DLD1 (cell line): ENCODE results near the gene ARL6IP4.

ENCODE experiments used
- in situ Hi-C: cut with HindIII; loops from 2 replicates; pipeline ENCODE4 v1.10.0; 2017; ENCODE audit warnings: low sequenced_read_pairs

ARL6IP4 gene

DNA sequence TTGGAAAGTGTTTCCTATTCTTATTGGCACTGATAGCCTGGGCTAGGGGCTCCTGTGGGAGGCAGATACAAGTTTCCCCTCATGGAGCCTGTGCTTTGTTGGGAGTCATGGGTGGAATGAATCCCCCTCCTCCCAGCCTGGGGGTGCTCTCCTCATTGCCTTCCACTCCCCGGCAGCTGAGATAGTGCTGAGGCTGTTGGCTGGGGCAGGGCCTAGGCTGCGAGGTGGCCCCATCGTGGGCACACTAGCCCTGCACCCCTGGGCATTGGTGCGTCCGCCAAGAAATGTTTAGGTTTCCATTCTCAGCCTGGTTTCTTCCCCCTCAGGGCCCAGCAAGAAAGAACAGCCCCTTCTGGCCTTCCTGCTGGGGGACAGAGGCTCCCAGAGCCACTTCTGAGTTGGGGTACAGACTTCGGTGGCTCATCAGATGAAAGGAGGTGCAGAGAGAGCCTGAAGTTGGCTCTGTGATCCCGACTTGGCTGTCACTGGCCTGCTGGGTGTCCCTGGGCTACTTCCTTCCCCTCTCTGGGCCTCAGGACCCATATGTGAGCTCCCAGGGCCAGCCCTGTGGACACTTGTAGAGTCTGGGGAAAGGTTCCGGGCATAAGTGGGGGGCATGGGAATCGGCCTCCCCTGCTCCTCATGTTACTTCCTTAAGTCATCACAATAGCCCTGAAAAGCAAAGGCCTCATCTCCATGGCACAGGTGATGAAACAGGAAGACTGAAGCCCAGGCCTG is 2.7 kb upstream of the ARL6IP4 start:
- in situ Hi-C loops: no loop called here

DNA sequence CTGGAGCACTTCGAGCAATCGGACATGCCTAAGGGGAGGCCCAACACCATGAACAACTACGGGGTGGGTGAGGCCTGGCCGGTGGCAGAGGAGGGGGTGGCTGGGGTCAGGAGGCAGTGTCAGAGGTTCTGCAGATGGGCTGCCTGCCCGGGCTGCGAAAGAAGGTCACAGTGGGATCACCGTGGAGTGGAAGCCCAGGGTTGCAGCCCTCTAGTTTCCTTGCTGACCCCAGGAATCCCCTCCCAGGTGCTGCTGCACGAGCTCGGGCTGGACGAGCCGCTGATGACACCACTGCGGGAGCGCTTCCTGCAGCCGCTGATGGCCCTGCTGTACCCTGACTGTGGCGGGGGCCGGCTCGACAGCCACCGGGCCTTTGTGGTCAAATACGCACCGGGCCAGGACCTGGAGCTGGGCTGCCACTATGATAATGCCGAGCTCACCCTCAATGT is 1.9 kb upstream of the ARL6IP4 start:
- in situ Hi-C loops: no loop called here

DNA sequence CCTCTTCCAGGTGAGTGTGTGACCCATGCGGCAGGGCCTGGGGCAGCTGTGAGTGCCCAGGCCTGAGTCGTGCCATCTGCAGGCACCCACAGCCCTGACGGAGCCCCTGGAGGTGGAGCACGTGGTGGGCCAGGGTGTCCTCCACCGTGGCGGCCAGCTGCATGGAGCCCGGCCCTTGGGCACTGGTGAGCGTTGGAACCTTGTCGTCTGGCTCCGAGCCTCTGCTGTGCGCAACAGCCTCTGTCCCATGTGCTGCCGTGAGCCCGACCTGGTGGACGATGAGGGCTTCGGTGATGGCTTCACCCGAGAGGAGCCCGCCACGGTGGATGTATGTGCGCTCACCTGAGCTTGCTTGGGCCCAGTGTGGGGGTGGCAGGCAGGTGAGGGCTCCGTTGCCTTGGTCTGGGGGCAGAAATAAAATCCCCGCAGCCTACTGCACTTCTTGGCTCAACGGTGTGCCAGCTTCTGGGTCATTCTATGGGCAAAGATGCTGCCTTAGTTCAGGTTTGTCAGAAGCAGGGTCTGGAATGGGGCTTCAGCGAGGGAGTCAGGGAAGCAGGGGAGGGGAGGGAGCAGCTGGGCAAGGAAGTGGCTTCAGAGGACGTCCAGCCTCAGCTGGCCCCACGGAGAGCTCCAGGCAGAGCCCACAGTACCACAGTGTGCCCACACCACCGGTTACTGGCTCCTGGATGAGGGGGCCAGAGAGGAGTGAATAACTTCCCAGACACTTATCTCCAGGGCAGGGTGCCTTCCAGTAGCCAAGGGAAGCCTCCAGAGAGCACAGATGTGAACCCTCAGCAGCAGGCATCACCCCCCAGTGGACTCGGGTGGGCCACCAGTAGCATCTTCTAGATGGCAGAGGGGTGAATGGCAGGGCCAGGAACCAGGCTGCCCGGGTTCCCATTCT is 1.2 kb upstream of the ARL6IP4 start:
- in situ Hi-C loops: no loop called here

DNA sequence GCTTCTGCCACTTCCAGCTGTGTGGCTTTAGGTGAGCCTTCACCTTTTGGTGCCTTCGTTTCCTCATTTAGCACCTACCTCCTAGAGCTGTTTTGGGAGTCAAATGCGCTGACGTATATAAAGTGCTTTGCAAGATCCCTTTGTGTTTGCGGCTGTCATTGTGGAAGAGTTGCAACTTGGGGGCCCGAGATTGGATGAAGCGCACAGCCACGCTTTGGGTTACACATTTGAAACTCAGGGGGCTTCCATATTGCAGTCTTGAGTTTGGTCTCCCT is 636 bp upstream of the ARL6IP4 start:
- in situ Hi-C loops: no loop called here

DNA sequence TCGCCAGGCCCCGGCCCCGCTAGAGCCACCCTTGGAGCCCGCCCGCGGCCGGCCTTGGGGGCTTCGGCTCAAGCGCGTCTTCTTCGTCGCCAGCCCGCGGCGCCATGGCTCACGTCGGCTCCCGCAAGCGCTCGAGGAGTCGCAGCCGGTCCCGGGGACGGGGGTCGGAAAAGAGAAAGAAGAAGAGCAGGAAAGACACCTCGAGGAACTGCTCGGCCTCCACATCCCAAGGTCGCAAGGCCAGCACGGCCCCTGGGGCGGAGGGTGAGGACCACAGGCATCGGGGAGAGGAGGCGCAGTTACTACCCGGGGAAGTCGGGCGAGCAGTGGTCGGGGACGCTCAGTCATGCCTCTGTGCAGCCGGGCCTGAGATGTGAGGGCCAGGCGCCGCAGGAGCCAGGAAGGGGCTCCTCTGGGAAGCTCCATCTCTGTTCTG is 573 bp downstream of the ARL6IP4 start:
- in situ Hi-C loops: no loop called here

DNA sequence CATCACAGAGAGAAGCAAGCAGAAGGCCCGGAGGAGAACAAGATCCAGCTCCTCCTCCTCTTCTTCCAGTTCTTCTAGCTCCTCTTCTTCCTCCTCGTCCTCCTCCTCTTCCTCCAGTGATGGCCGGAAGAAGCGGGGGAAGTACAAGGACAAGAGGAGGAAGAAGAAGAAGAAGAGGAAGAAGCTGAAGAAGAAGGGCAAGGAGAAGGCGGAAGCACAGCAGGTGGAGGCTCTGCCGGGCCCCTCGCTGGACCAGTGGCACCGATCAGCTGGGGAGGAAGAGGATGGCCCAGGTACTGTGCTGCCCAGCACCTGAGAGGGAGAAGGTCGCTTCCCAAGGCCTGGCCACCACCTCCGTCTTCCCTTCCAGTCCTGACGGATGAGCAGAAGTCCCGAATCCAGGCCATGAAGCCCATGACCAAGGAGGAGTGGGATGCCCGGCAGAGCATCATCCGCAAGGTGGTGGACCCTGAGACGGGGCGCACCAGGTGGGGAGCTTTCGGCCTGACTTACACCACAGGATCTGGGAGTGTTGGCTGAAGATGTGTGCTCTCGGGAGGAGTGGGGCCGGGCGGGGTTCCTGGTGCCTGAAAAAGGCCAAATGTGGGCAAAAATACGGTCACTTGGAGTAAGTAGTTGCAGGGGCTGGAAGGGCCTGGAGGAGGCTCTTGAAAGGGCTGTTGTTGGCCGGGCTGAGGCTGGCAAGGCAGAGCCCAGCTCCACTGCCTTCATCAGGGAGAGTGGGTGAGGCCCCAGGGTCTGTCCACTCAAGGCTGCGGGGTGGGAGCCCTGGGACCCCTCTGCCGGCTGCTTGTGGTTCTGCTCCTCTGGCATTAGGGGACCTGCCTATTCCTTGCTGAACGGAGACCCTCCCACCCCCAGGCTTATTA is 1.4 kb downstream of the ARL6IP4 start:
- in situ Hi-C loops: no loop called here

DNA sequence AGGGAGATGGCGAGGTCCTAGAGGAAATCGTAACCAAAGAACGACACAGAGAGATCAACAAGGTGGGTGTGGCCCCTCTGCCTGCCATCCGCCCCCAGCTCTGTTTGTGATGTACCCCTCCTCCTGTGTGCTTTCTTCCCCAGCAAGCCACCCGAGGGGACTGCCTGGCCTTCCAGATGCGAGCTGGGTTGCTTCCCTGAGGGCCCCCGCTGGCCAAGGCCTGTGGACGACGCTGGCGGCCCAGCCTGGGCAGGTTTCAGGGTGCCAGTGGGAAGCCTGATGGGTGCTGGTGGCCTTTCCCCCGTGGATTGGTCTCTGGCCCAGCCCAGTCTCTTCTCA is 2.0 kb downstream of the ARL6IP4 start:
- in situ Hi-C loops: no loop called here

DNA sequence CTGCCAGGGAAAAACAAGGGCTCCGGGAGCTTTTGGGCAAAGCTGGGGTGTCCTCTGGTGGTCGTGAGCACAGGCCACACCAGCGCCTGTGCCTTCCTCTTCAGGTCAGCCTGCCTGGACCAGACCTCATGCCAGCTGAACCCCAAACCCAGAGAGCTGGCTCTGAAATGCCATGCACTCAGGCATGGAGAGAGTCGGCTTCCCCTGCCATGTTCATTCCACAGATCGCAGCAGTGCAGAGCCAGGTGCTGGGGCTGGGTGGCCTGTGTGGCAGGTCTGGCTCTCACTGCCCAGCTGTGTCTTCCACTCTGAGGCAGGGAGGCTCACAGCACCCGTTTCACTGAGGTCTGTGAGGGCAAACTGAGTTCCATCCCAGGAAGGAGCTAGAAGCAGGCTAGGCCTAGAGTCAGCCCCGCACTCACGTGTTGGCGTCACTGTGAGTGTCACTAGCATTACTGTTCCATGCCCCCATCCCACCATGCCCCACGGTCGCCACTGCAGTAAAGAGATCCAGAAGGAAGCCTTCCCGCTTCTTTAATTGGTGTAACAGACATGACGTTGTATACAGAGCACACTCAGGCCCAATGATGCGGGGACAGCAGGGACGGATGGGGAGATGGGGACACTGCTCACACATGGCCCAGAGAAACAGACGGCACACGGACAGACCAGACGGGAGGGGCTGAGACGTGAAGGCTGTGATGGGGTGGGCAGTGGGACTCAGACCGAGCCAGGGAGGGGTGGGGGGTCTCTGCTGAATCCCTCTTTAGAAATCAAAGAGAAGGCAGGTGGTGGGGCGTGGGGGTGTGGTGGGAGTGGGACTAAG is 2.7 kb downstream of the ARL6IP4 start:
- in situ Hi-C loops: no loop called here

DNA sequence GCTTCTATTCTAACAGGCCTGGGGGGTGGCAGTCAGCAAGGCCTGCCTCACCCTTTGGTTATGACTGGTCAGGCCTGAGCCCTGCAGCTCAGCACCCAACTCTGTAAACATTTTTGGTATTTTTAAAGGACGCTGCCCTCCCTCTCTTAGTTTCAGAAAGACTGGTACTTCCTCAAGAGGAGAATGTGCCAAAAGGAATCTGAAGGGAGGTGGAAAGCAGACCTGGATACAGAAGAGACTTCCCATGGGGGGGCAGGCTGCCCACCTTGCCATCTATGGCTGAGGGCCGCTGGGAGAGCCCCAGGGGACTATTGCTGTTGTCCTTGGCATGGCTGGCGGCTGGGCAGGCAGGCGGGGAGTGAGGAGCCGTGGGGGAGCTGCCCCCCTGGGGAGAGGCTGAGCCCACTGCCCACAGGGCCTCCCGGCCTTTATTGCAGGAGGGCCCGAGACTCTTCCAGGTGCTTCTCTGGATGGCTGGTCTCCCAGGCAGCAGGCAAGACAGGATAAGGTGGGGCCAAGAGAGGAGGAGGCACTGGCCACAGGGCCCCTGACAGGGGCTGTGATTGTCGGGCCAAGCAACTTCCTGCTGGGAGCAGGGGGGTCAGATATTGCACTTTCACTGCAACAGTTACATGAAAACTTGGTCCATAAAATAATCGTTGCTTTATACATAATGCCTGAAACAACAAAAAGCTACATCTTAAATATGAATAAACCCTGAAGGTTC is 3.5 kb downstream of the ARL6IP4 start:
- in situ Hi-C loops: no loop called here

DNA sequence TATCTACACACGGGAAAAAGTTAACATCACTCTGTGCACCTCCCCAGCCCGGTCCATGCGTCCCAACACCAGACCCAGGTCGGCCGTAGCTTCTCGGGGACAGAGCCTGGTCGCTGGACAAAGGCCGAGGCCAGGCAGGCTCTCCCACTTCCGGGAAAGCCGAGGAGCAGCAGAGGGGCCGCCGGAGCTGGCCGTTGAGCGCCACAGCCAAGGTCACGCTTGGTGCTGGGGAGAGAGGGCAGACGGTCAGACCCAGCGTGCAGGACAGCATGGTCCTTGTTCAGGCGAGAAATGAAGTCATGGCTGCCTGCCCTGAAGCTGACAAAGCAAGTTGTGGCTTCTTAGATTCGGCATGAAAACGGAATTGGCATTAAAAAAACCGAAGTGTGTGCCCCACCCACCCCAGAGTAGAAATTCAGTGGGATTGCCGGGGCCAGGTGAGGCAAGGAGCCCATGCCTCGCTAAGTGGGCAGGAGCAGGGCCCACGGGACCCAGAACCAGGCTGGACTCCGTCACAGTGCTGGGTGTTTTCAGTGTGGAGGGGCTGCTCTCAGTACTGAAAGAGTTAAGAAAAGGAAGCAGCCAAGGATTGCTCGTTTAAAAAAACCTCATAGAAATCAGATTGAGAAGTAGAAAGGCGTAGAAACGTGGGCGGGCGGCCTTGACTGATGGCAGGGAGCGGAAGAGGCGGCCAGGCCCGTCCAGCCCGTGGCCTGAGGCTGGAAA is 4.3 kb downstream of the ARL6IP4 start:
- in situ Hi-C loops: no loop called here

DNA sequence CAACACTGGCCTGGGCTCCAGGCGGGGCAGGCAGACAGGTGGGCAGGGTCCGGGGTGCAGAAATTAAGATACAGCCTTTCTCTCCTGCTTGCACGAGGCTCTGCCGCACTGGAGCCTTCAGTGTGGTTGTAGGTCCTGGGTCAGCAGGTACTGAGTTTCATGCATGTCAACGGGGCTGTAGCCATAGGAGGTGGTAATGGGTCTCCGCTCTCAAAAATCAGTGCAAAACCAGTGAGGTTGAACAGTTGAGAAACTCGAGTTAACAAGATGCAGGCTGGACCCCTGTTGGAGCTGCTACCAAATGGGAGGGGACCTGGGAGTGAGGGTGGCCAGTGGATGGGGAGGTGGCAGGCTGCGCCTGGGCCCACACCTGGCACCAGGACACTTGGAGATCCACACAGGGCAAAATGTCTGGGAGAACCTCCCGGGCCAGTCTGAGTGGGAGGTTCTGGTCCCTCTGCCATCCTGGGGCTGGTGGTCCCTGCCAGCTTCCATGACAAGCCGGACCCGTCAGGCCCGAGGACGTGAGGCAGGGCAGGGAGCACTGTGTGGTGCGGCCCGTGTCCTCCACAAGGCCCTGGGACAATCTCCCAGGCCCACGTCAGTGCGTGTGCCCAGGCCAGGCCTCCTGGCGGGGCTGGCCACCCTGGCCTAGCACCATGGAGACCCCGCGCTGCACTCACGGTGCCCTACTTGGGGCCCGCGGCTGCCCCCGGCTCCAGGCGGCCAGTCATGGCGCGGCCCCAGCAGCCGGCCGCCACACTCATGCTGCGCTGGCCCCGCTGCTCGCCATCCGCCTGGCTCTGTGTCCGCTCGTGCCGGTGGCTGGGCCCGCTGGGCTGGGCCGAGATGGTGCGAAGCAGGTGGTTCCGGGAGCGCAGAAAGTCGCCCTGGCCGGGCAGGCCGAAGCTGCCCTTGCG is 5.1 kb downstream of the ARL6IP4 start:
- in situ Hi-C loops: no loop called here

DNA sequence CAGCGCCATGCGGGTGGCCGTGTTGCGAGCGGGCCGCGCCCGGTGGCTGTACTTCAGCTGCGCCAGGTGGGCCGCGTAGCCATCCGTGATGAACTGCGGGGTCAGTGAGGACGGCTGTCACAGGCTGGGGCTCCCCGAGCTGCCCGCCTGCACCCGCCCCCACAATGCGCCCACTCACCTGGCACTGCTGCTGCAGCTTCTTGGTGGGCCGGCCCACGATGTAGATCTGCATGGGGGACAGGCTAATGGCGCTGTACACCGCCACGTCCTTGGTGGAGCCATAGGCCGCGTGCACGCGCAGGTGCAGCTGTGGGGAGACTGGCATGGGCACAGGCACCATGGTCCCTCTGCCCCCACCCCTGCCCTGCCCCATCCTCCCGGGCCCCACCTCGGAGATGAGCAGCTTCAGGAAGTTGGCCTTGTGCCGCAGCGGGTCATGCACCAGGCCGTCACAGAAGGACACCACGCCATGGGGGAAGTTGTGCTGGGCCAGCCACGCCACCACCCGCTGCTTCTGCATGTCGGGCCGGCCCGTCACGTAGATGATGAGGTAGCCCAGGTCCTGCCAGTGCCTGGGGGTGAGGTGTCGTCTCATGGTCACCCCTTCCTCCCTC is 5.9 kb downstream of the ARL6IP4 start:
- in situ Hi-C loops: no loop called here

DNA sequence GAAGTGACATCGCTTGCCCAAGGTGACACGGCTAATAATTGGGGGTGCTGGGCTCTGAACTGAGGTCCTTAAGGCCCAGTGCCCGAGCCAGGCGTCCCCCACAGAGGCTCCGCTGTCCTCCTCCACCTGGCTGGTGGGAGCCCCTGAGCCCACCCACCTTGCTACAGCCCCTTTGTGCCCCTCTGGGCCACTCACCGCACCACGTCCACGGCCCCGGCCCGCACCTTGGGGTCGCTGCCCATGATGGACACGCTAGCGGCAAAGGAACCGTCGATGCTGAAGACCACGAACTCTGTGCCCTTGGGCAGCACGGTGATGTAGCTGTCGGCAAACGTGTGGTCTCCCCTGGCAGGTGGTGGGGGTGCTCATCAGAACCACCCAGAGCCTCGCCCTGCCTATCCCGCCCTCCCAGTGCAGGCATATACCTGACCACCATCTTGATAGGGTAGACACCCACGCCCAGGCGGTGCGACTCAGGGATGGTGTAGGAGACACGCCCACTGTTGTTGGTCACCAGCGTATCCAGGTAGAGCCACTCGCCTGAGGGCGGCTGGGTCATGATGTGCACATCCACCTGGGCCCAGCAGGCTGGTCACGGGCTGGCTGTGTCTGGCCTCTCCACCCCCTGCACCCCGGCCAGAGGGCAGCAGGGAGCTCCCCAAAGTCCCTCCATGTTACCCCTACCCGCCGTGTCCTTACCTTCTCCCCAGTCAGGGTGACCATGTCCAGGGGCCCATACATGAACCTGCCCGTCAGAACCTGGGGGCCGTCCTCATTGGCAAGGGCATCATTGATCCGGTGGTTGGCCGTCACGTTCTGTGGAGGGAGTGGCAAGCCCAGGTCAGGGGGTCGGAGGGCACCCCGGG is 6.8 kb downstream of the ARL6IP4 start:
- in situ Hi-C loops: no loop called here

DNA sequence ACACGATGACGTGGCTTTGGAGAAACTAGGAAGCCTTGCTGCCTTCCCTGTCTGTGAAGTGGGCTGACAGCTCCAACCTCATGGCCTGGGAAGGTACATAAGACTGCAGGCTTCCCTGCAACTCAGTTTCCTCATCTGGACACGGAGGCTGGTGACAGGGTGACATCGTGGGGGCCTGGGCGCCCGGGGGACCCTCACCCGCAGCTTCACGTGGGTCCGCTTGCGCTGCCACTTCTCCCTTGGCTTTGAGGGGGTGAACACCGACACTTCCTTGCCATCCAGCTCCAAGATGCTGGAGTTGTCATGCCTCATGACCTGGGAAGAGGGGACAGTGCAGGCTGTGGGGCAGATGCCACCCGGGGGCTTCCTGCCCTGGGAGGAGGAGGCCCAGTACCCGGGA is 7.6 kb downstream of the ARL6IP4 start:
- in situ Hi-C loops: no loop called here

DNA sequence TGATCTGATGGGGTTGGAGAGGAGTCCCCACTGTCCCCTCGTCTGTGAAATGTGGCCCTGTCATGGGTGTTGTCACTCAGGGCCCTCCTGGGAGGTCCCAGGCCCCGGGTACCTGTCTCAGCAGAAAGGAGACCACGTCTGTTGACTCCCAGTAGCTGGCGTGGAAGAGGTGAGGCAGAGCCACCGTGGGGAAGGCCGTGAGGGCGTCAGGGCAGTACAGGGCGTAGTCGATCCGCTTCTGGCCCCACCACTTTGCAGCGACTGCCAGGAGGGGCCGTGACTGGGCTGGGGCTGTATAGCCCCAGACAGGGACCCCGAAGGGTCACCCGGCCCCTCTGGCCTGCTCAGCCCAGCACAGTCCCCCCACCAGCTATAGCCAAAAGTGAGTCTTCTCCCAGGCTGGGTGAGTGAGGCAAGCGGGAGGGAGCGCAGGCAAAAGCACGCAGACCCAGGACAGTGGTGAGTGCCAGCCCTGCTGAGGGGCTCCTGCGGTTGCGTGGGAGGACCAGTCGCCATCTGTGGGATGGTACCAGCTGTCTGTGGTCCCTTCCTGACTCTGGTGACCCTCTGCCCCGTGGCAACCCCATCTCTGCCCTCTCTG is 8.2 kb downstream of the ARL6IP4 start:
- in situ Hi-C loops: no loop called here

DNA sequence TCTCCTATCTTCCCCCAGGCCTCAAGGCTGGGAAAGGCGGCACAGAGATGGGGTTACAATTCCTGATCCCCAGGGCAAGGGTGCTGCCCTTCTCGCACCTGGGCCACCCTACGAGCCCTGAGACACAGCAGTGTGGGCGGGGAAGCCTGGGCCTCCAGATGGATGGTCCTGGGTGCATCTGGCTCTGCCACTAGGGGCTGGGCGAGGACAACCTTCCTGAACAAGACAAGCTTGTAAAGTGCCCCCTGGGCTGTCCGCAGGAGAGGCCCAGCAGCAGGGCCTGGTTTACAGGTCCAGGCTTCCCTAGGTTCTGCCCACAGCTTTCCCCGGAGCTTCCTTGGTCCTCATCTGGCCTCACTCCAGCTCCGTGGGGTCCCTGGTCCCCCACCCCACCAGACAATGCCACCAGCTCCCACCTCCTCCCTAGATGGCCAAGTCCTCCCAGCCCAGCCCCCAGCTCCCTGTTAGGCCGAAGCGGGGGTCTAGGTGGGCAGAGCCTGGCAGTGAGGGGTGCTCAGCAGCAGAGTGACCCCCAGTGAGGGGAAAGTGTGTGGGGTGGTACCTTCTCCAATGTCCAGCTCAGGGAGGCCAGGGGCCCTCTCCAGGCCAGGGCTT is 8.9 kb downstream of the ARL6IP4 start:
- in situ Hi-C loops: no loop called here
